HCT116 (cell line): ENCODE measurements around the gene RHOT1. TPM values are rescaled to one million over a fixed set of nuclear protein-coding genes. Genes with fewer than 3 reads are reported as not detected.

ENCODE experiments used
- ATAC-seq: fragments of 200-7000 bp; cut with Tn5 transposase; 2 replicates; pipeline ENCODE4 v1.9.1; 2020; ENCODE audit warnings: mild to moderate bottlenecking, moderate library complexity
- BruUV-seq: library from RNA; stranded (reverse); fragments of 400-500 nt; replicated peaks from 2 replicates; lab custom pipeline; 2021; lab: Mats Ljungman, UMichigan
- CTCF ChIA-PET: fragments of 300-600 bp; sonication (Branson Sonifier 250); formaldehyde crosslinking; loops from one replicate; lab custom pipeline; 2021; ENCODE audit warnings: antibody characterized with exemption; lab: Charles Lee
- POLR2A ChIA-PET: fragments of 300-600, 350-600 bp; sonication (Branson Sonifier 250); formaldehyde crosslinking; loops from one replicate; lab custom pipeline; 2021; ENCODE audit warnings: antibody characterized with exemption; lab: Charles Lee
- RAD21 ChIA-PET, 2 experiments: fragments of 300-600 bp; sonication (Branson Sonifier 250); formaldehyde crosslinking; loops; one replicate each; lab custom pipeline; 2023; ENCODE audit warnings: low total read pairs in 2 of 2; ENCODE audit not compliant: uncharacterized antibody in 2 of 2, unreplicated experiment in 2 of 2, low non-redundant PET in 1 of 2; lab: Charles Lee
- DNase-seq: peaks from one replicate; pipeline ENCODE4 v3.0.0-alpha.2; 2010; ENCODE audit warnings: low read depth, low spot score
- H2AFZ ChIP-seq: fragments of 200-600 bp; shearing (Covaris generic), sonication (generic); 2 replicates; pipeline ENCODE4 v1.6.1; 2017; ENCODE audit warnings: low read depth, mixed run types, mixed read lengths, antibody characterized with exemption, low read length; ENCODE audit not compliant: poor library complexity, severe bottlenecking
- H3K27ac ChIP-seq: 2 replicates; pipeline ENCODE4 v1.5.1; 2012; ENCODE audit warnings: low read depth, low read length
- H3K27me3 ChIP-seq: fragments of 200-600 bp; sonication (generic); 2 replicates; pipeline ENCODE4 v1.6.1; 2016; ENCODE audit warnings: mixed run types, low read length, mixed read lengths; ENCODE audit not compliant: insufficient read depth
- H3K36me3 ChIP-seq, 2 experiments: fragments of 200-500 bp in 1 of 2; fragments of 200-600 bp in 1 of 2; sonication (Bioruptor generic) in 1 of 2; sonication (generic) in 1 of 2; 2 replicates each; pipeline versions ENCODE4 v1.5.1 to v1.6.1; 2014 to 2016; ENCODE audit warnings: low read length in 2 of 2, inconsistent platforms in 1 of 2, mixed read lengths in 1 of 2, mixed run types in 1 of 2; ENCODE audit not compliant: insufficient read depth in 2 of 2, control insufficient read depth in 1 of 2
- H3K4me1 ChIP-seq, 2 experiments: fragments of 200-600 bp in 1 of 2; sonication (generic) in 1 of 2; 2 replicates each; pipeline versions ENCODE4 v1.5.1 to v1.6.1; 2012 to 2017; ENCODE audit warnings: low read length in 2 of 2, inconsistent platforms in 1 of 2, mild to moderate bottlenecking in 1 of 2, mixed read lengths in 1 of 2, mixed run types in 1 of 2, moderate library complexity in 1 of 2; ENCODE audit not compliant: insufficient read depth in 2 of 2, control insufficient read depth in 1 of 2
- H3K4me2 ChIP-seq: fragments of 200-600 bp; sonication (generic); 2 replicates; pipeline ENCODE4 v1.6.1; 2017; ENCODE audit warnings: mixed run types, low read length, mixed read lengths
- H3K4me3 ChIP-seq, 2 experiments: fragments of 200-600 bp in 1 of 2; sonication (generic) in 1 of 2; replicated peaks in 1 of 2; 2 replicates each; pipeline ENCODE4 v1.5.1; 2011 to 2016; ENCODE audit warnings: low read length in 2 of 2, control low read depth in 1 of 2, low read depth in 1 of 2, mild to moderate bottlenecking in 1 of 2, mixed read lengths in 1 of 2, mixed run types in 1 of 2
- H3K79me2 ChIP-seq: fragments of 200-600 bp; sonication (generic); 2 replicates; pipeline ENCODE4 v1.6.1; 2017; ENCODE audit warnings: mild to moderate bottlenecking, mixed run types, low read length, moderate library complexity, mixed read lengths; ENCODE audit not compliant: insufficient read depth
- H3K9ac ChIP-seq: fragments of 200-600 bp; sonication (generic); 2 replicates; pipeline ENCODE4 v1.6.1; 2016; ENCODE audit warnings: low read length, mixed read lengths
- H3K9me2 ChIP-seq: fragments of 200-600 bp; sonication (generic), shearing (Covaris generic); 2 replicates; pipeline ENCODE4 v1.6.1; 2017; ENCODE audit warnings: mixed run types, mild to moderate bottlenecking, moderate library complexity; ENCODE audit not compliant: insufficient read depth
- H3K9me3 ChIP-seq, 2 experiments: fragments of 200-500 bp in 1 of 2; fragments of 200-600 bp in 1 of 2; sonication (Bioruptor generic) in 1 of 2; sonication (generic) in 1 of 2; 2 replicates each; pipeline ENCODE4 v1.6.1; 2014 to 2017; ENCODE audit warnings: low read length in 2 of 2, mixed read lengths in 2 of 2, inconsistent platforms in 1 of 2, low read depth in 1 of 2, mild to moderate bottlenecking in 1 of 2, mixed run types in 1 of 2, moderate library complexity in 1 of 2; ENCODE audit not compliant: control insufficient read depth in 1 of 2, insufficient read depth in 1 of 2
- H4K20me1 ChIP-seq: fragments of 200-600 bp; sonication (generic), shearing (Covaris generic); 2 replicates; pipeline ENCODE4 v1.6.1; 2017; ENCODE audit warnings: mixed run types, mild to moderate bottlenecking, moderate library complexity; ENCODE audit not compliant: insufficient read depth
- EGR1 ChIP-seq: IDR thresholded peaks from 2 replicates; pipeline ENCODE4 v1.6.1; 2012; ENCODE audit warnings: low read depth
- SIN3A ChIP-seq: IDR thresholded peaks from 2 replicates; pipeline ENCODE4 v1.6.1; 2012; ENCODE audit warnings: low read depth
- intact Hi-C: fragments of 100-400 bp; cut with micrococcal nuclease; formaldehyde crosslinking; loops from 2 replicates; pipeline ENCODE4 v1.10.0; 2022
- total RNA-seq: library from RNA; stranded (reverse); gene quantifications from one replicate; pipeline ENCODE4 v1.2.1, GENCODE V29; 2021; ENCODE audit not compliant: unreplicated experiment
- TF ChIP-seq, protein P1 (sequence below): IDR thresholded peaks from 2 replicates; pipeline ENCODE4 v1.6.1; 2012
- TF ChIP-seq, protein P2 (sequence below), 3 experiments: fragments of 200-600 bp in 1 of 3; sonication (generic) in 1 of 3; IDR thresholded peaks in 2 of 3; conservative IDR thresholded peaks in 1 of 3; 2 replicates each; pipeline ENCODE4 v1.5.1; 2012 to 2017; ENCODE audit warnings: low read depth in 2 of 3, low read length in 2 of 3, antibody characterized with exemption in 1 of 3, borderline replicate concordance in 1 of 3, control low read depth in 1 of 3, mild to moderate bottlenecking in 1 of 3, mixed read lengths in 1 of 3, mixed run types in 1 of 3, moderate library complexity in 1 of 3; ENCODE audit not compliant: insufficient read depth in 1 of 3
- TF ChIP-seq, protein P3 (sequence below): IDR thresholded peaks from 2 replicates; pipeline ENCODE4 v1.6.1; 2011; ENCODE audit warnings: mild to moderate bottlenecking, low read length, moderate library complexity; ENCODE audit not compliant: insufficient replicate concordance; ENCODE audit errors: extremely low read depth

The RHOT1 gene
- total RNA-seq, 1 experiment from 2014 or later: 33.3 TPM

DNA sequence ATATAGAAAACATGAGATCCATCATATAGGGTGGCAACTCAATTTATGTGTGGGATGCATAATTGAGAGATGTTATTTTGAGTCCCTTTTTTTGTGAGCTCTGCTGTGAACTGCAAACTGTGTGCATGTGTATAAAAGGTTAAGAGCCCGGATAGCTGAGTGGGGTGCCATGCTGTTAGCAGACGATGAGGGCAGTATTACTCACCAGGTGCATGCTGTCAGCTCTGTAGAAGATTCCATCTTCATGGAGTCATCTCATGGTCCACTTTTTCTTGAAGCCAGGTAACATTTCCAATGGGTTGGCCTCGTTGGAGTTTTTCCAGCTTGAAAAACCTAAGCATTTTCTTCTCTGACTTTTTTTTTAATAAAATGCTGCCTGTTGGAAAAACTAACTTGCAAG is 80.3 kb downstream of the RHOT1 start:
- no peaks in the 10 kb centered on the region for H3K79me2 ChIP-seq
- ATAC-seq: peak; percentile 80
- CTCF ChIA-PET: interaction anchor here (0.7 to 1.4 kb wide), 2 partner anchors 30 to 222 kb away, joined by 3 read pairs; partner anchors contain the start of gene PSMD11
- H3K36me3 ChIP-seq: no peaks in the 10 kb centered on the region
- POLR2A ChIA-PET: no interaction called here
- no TSS peak for BruUV-seq
- H3K27me3 ChIP-seq: no peaks in the 10 kb centered on the region
- no peak overlapping the region for H3K4me2 ChIP-seq
- RAD21 ChIA-PET: no interaction called here
- no peaks in the 10 kb centered on the region for H4K20me1 ChIP-seq
- intact Hi-C loops: no loop called here
- peaks cover 0 to 11% of the 10 kb centered on the region in 2 experiments; a peak in 1 of 4 replicates for H3K4me1 ChIP-seq
- no peak for DNase-seq
- H3K27ac ChIP-seq: no peak overlapping the region
- TF ChIP-seq, protein P1, sequence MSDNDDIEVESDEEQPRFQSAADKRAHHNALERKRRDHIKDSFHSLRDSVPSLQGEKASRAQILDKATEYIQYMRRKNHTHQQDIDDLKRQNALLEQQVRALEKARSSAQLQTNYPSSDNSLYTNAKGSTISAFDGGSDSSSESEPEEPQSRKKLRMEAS: peak; percentile 49; the same call in 1 of the 2 replicates
- TF ChIP-seq, protein P2, sequence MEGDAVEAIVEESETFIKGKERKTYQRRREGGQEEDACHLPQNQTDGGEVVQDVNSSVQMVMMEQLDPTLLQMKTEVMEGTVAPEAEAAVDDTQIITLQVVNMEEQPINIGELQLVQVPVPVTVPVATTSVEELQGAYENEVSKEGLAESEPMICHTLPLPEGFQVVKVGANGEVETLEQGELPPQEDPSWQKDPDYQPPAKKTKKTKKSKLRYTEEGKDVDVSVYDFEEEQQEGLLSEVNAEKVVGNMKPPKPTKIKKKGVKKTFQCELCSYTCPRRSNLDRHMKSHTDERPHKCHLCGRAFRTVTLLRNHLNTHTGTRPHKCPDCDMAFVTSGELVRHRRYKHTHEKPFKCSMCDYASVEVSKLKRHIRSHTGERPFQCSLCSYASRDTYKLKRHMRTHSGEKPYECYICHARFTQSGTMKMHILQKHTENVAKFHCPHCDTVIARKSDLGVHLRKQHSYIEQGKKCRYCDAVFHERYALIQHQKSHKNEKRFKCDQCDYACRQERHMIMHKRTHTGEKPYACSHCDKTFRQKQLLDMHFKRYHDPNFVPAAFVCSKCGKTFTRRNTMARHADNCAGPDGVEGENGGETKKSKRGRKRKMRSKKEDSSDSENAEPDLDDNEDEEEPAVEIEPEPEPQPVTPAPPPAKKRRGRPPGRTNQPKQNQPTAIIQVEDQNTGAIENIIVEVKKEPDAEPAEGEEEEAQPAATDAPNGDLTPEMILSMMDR (IDR thresholded peaks at IDR 0.05 in 2 of 3, conservative IDR thresholded peaks at IDR 0.05 in 1 of 3; ENCODE audit: borderline replicate concordance in 1 of 3, insufficient read depth in 1 of 3, low read depth in 2 of 3, low read length in 2 of 3): peak in 2 of 3 experiments; percentile 9 to 15; a peak in 1 of 6 replicates
- no peak for TF ChIP-seq EGR1
- no peak for TF ChIP-seq SIN3A
- TF ChIP-seq, protein P3, sequence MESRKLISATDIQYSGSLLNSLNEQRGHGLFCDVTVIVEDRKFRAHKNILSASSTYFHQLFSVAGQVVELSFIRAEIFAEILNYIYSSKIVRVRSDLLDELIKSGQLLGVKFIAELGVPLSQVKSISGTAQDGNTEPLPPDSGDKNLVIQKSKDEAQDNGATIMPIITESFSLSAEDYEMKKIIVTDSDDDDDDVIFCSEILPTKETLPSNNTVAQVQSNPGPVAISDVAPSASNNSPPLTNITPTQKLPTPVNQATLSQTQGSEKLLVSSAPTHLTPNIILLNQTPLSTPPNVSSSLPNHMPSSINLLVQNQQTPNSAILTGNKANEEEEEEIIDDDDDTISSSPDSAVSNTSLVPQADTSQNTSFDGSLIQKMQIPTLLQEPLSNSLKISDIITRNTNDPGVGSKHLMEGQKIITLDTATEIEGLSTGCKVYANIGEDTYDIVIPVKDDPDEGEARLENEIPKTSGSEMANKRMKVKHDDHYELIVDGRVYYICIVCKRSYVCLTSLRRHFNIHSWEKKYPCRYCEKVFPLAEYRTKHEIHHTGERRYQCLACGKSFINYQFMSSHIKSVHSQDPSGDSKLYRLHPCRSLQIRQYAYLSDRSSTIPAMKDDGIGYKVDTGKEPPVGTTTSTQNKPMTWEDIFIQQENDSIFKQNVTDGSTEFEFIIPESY: no peak
- TF ChIP-seq, all 23 proteins: peak for 2
- H3K4me3 ChIP-seq: no peak overlapping the region
- no peak overlapping the region for H2AFZ ChIP-seq
- no peaks in the 10 kb centered on the region for H3K9me2 ChIP-seq
- no peak overlapping the region for H3K9ac ChIP-seq
- H3K9me3 ChIP-seq: no peaks in the 10 kb centered on the region
